ENCODE measurements around the gene CEP76.

Gene CEP76

GRCh38 chr18:12703664-12704063 lies 1.1 kb upstream of the CEP76 start:
- no peak for DNase-seq (ENCODE audit: low read depth)

- no peak for DNase-seq (ENCODE audit: low read depth)
Observed at GRCh38 chr18:12703096-12703567, 609 bp upstream of the CEP76 start.

- no peak for DNase-seq (ENCODE audit: low read depth)
Observed at GRCh38 chr18:12701161-12701560, 1.4 kb downstream of the CEP76 start.

- DNase-seq (ENCODE audit: low read depth), result no peak
Observed at GRCh38 chr18:12699747-12700146, 2.8 kb downstream of the CEP76 start.

GRCh38 chr18:12694032-12694431 lies 8.5 kb downstream of the CEP76 start:
- no peak for DNase-seq (ENCODE audit: low read depth)

GRCh38 chr18:12692206-12692605 lies 10.3 kb downstream of the CEP76 start:
- no peak for DNase-seq (ENCODE audit: low read depth)

GRCh38 chr18:12689256-12689850 lies 13.2 kb downstream of the CEP76 start:
- DNase-seq (ENCODE audit: low read depth), result no peak

GRCh38 chr18:12686100-12686499 lies 16.4 kb downstream of the CEP76 start:
- no peak for DNase-seq (ENCODE audit: low read depth)

GRCh38 chr18:12679183-12679786 lies 23.2 kb downstream of the CEP76 start:
- DNase-seq (ENCODE audit: low read depth), result no peak

- no peak for DNase-seq (ENCODE audit: low read depth)
Observed at GRCh38 chr18:12668041-12668440, 34.5 kb downstream of the CEP76 start.

GRCh38 chr18:12659904-12660605 lies 42.5 kb downstream of the CEP76 start:
- DNase-seq (ENCODE audit: low read depth), result no peak

GRCh38 chr18:12658426-12659138 lies 43.9 kb downstream of the CEP76 start:
- no peak for DNase-seq (ENCODE audit: low read depth)

- no peak for DNase-seq (ENCODE audit: low read depth)
Observed at GRCh38 chr18:12657684-12658425, 44.7 kb downstream of the CEP76 start, which contains the start of gene SPIRE1. Gene SPIRE1, minus strand, starts transcription at chr18:12658107. Its CDS starts 241 bp downstream, at chr18:12657866.

- DNase-seq (ENCODE audit: low read depth), result no peak
Observed at GRCh38 chr18:12656938-12657683, 45.4 kb downstream of the CEP76 start.

- DNase-seq (ENCODE audit: low read depth), result no peak
Observed at GRCh38 chr18:12656605-12656937, 46.0 kb downstream of the CEP76 start.

- no peak for DNase-seq (ENCODE audit: low read depth)
Observed at GRCh38 chr18:12654971-12655370, 47.6 kb downstream of the CEP76 start.

- peak; percentile 50 for DNase-seq (ENCODE audit: low read depth)
Observed at GRCh38 chr18:12652861-12653401, 49.6 kb downstream of the CEP76 start.

- no peak for DNase-seq (ENCODE audit: low read depth)
Observed at GRCh38 chr18:12651651-12652050, 50.9 kb downstream of the CEP76 start.

- no peak for DNase-seq (ENCODE audit: low read depth)
Observed at GRCh38 chr18:12647773-12648172, 54.8 kb downstream of the CEP76 start.

- DNase-seq (ENCODE audit: low read depth), result no peak
Observed at GRCh38 chr18:12645751-12646203, 56.7 kb downstream of the CEP76 start.

- DNase-seq (ENCODE audit: low read depth), result no peak
Observed at GRCh38 chr18:12645254-12645653, 57.3 kb downstream of the CEP76 start.

Measured in HS-27A (cell line).